Measurements from ENCODE around the gene RASA3. TPM values are rescaled to one million over a fixed set of nuclear protein-coding genes. Genes with fewer than 3 reads are reported as not detected.

The RASA3 gene
- total RNA-seq, 4 donors from 2014 or later, result 25.0 to 43.1 (median 30.2) TPM

GRCh38 chr13:113943821-113944565 is 188.4 kb downstream of the RASA3 start:
- Histone ChIP-seq H3K27me3 (peaks cover 4% of the 10 kb centered on the region), H3K4me3 (no peak overlapping the region), H3K36me3 (no peaks in the 10 kb centered on the region), H3K4me1 (peaks cover 0 to 20% (median 0%) of the 10 kb centered on the region in 3 donors), H3K9me3 (no peaks in the 10 kb centered on the region), H3K27ac (no peak overlapping the region)
- TF ChIP-seq CTCF (IDR thresholded peaks at IDR 0.05) (no peak), POLR2A (IDR thresholded peaks at IDR 0.05) (no peak), EP300 (IDR thresholded peaks at IDR 0.05) (no peak), POLR2AphosphoS5 (IDR thresholded peaks at IDR 0.05) (no peak)
- no peak for ATAC-seq
- WGBS, 2 donors (ENCODE audit: low coverage in 1 of 2), result 92% methylated on average over 7 of the region's 19 CpGs; no CpG with 5 or more reads in 1 of the 2 donors

GRCh38 chr13:113942591-113943103 is 189.8 kb downstream of the RASA3 start:
- Histone ChIP-seq H3K27ac (no peak overlapping the region), H3K4me1 (peaks cover 0 to 30% (median 0%) of the 10 kb centered on the region in 3 donors), H3K27me3 (peaks cover 4% of the 10 kb centered on the region), H3K9me3 (no peaks in the 10 kb centered on the region), H3K36me3 (no peaks in the 10 kb centered on the region), H3K4me3 (no peak overlapping the region)
- ATAC-seq, result no peak
- TF ChIP-seq POLR2A (IDR thresholded peaks at IDR 0.05), result no peak
- TF ChIP-seq POLR2AphosphoS5 (IDR thresholded peaks at IDR 0.05), result no peak
- no peak for TF ChIP-seq EP300 (IDR thresholded peaks at IDR 0.05)
- no peak for TF ChIP-seq CTCF (IDR thresholded peaks at IDR 0.05)
- no CpG with 5 or more reads among the region's 23 CpGs for WGBS, 2 donors (ENCODE audit: low coverage in 1 of 2)

GRCh38 chr13:113941571-113942191 is 190.7 kb downstream of the RASA3 start:
- peaks cover 4% of the 10 kb centered on the region for H3K27me3 ChIP-seq
- no CpG with 5 or more reads among the region's 16 CpGs for WGBS, 2 donors (ENCODE audit: low coverage in 1 of 2)

GRCh38 chr13:113939944-113940297 is 192.5 kb downstream of the RASA3 start:
- no peak overlapping the region for H3K27ac ChIP-seq
- no peak for ATAC-seq
- no peaks in the 10 kb centered on the region for H3K9me3 ChIP-seq
- H3K36me3 ChIP-seq, result no peaks in the 10 kb centered on the region
- no CpG with 5 or more reads among the region's 16 CpGs for WGBS, 2 donors (ENCODE audit: low coverage in 1 of 2)
- no peak for TF ChIP-seq POLR2A (IDR thresholded peaks at IDR 0.05)
- TF ChIP-seq CTCF (IDR thresholded peaks at IDR 0.05), result no peak
- TF ChIP-seq POLR2AphosphoS5 (IDR thresholded peaks at IDR 0.05), result no peak
- no peak for TF ChIP-seq EP300 (IDR thresholded peaks at IDR 0.05)
- peaks cover 0 to 29% (median 6%) of the 10 kb centered on the region in 3 donors for H3K4me1 ChIP-seq
- peaks cover 4% of the 10 kb centered on the region for H3K27me3 ChIP-seq
- no peak overlapping the region for H3K4me3 ChIP-seq

More at GRCh38 chr13:113941571-113942191, 190.7 kb downstream of the RASA3 start:
- Histone ChIP-seq H3K9me3 (no peaks in the 10 kb centered on the region), H3K36me3 (no peaks in the 10 kb centered on the region), H3K4me3 (no peak overlapping the region), H3K27ac (no peak overlapping the region), H3K4me1 (peaks cover 0 to 24% (median 0%) of the 10 kb centered on the region in 3 donors)
- no peak for TF ChIP-seq CTCF (IDR thresholded peaks at IDR 0.05)
- no peak for TF ChIP-seq POLR2AphosphoS5 (IDR thresholded peaks at IDR 0.05)
- TF ChIP-seq POLR2A (IDR thresholded peaks at IDR 0.05), result no peak
- no peak for TF ChIP-seq EP300 (IDR thresholded peaks at IDR 0.05)
- no peak for ATAC-seq

All from gastroesophageal sphincter (tissue), 4 donors.